HL-60/S4 treated with phorbol 12-myristate 13-acetate at 8.2 ng/mL for 4 days and 3 days (cell line): Measurements from ENCODE around the gene USP30.

Experiments used
- in situ Hi-C: fragments of 300-500 bp; cut with MboI; formaldehyde crosslinking; loops from 2 replicates; pipeline ENCODE4 v1.15.0; 2022; ENCODE audit warnings: low sequenced_read_pairs

USP30 gene

DNA sequence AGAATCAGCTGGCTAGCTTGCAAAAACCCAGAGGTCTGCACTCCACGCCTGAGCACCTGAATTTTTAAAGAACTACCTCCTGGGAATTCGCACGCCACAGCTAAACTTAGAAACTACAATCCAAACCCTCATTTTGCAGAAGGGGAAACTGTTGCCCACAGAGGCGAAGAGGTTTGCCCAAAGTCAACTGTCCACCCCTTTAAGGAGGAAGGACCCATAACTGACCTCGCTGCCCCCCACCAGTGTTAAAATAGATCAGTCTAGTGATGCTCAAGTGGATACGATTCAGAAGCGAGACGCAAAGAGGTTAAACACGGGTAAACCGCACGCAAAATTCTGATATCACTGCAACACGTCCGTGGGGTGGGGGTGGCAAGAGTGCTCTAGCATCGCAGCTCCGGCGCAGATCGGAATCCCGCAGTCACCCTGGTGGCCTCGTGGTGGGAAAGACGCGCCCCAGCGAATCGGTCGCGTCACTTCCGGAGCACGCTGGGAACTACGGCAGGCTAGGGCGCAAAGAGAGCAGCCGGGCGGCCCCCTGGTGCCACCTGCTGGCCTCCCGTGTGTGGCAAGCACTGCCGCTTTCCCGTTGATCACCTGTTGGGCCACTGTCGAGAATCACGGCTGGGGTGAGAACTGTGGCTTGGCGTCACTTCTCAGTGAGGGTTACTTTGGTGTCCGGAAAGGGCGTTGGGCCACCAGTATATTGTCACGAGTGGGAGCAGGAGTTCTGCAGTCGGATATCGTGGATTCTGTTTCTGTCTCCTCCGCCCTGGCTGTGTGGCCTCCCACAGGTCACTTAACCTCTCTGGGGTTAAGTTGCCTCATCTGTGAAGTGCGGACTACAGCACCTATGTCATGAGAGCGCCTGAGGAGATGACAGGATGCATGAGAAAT, 40.9 kb downstream of the USP30 start, which contains the start of gene ALKBH2:
ALKBH2 (minus strand) TSS at position 451 of the 897 bp plus-strand sequence. CDS start 686 bp downstream, outside the sequence.
- in situ Hi-C loops: loop anchor here (25.0 kb wide), 2 partner anchors 431 to 531 kb away; partner anchors contain the start of genes ISCU and SART3

DNA sequence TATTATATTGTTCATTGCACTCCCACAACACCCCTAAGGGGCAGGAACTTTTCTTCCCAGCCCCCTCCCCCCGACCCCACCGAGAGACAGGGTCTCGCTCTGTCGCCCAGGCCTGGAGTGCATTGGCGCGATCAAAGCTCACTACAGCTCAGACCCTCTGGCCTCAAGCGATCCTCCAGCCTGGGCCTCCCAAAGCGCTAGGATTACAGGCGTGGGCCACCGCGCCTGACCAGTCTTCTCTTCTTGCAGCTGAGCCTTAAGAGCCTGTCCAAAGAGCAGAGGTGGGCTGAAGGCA, 44.7 kb downstream of the USP30 start:
- in situ Hi-C loops: loop anchor here (25.0 kb wide), 2 partner anchors 435 to 535 kb away; partner anchors contain the start of genes ISCU and SART3

GRCh38 chr12:109097435-109098182, 45.2 kb downstream of the USP30 start, which contains the start of gene UNG:
TSS of gene UNG (plus strand) at chr12:109097597. CDS start at chr12:109097680, 83 bp downstream.
- in situ Hi-C loops: loop anchor here (25.0 kb wide), 2 partner anchors 435 to 535 kb away; partner anchors contain the start of genes ISCU and SART3

- in situ Hi-C loops: loop anchor here (25.0 kb wide), 2 partner anchors 436 to 536 kb away; partner anchors contain the start of genes ISCU and SART3
Observed at GRCh38 chr12:109098183-109098604, 45.8 kb downstream of the USP30 start.

DNA sequence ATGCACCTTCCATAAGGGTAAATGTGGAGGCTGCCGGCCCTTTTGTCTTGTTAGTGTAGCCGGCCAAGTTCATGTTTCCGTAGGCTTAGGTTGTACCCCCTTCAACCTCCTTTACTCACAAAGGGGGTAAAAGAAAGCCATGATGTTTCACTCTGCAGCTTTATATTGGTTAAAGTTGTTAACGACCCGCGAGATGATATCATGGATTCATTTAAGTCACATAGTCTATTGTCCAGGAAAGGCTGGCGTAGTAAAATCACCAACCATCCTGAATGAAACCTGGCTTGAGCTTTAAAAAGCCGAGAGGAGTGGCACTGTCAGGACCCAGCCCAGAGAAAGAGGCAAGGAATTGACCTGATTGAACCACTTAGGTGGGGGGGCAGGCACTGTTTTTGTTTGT, 46.3 kb downstream of the USP30 start:
- in situ Hi-C loops: loop anchor here (25.0 kb wide), 2 partner anchors 436 to 536 kb away; partner anchors contain the start of genes ISCU and SART3

- in situ Hi-C loops: loop anchor here (25.0 kb wide), 2 partner anchors 437 to 537 kb away; partner anchors contain the start of genes ISCU and SART3
Observed at GRCh38 chr12:109099431-109100020, 47.1 kb downstream of the USP30 start.

DNA sequence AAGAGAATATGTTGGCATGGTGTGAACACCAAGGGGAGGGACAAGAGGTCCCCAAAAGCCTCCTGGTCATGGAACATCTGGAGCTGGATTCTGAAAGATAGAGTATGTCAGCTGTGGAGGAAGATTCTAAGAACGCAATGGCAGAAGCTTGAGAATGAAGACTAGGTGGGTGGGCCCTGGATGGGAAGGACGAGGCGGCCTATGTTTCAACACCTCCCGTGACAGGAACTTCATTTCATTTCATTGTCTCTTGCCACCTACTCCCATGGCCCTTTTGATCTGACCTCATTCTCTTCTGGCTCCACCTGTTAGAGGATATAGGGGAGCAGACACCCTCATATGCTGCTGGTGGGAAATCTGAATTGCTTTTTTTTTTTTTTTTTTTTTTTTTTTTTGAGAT, 48.4 kb downstream of the USP30 start:
- in situ Hi-C loops: no loop called here

GRCh38 chr12:109102491-109102890, 50.1 kb downstream of the USP30 start:
- in situ Hi-C loops: no loop called here

- in situ Hi-C loops: no loop called here
Observed at GRCh38 chr12:109105176-109105575, 52.8 kb downstream of the USP30 start.

GRCh38 chr12:109109746-109110350, 57.5 kb downstream of the USP30 start:
- in situ Hi-C loops: no loop called here

- in situ Hi-C loops: no loop called here
Observed at GRCh38 chr12:109110988-109111495, 58.7 kb downstream of the USP30 start.

DNA sequence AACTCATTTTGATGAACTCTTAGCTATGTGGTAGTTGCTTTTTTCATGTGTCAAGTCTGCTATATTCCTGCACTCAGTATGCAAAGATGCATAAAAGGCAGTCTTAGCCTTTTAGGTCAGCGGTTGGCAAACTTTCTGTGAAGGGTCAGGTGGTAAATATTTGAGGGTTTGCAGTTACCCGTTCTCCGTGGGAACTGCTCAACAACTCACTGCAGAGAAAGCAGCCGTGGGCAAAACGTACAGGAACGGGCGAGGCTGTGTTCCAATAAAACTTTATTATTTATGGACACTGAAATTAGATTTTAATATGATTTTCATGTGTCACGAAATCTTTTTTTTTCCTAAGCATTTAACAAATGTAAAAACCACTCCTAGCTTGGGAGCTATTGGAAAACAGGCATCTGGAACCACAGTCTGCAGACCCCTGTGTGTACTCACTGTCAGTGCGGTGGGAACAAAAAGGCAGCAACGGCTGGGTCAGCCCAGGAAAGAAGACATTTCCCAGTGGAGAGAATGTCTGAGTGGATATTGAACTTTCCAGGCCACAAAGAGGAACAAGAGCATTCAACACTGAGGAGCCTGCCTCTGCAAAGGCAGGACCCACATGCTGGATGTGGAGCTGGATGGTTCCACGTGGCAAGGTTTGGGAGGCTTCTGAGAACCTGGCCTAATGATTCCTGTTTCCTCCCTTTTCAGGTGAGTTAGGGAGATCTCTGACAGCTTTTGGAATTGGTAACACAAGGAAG, 60.5 kb downstream of the USP30 start:
- in situ Hi-C loops: no loop called here

GRCh38 chr12:109113661-109114321, 61.4 kb downstream of the USP30 start:
- in situ Hi-C loops: no loop called here

DNA sequence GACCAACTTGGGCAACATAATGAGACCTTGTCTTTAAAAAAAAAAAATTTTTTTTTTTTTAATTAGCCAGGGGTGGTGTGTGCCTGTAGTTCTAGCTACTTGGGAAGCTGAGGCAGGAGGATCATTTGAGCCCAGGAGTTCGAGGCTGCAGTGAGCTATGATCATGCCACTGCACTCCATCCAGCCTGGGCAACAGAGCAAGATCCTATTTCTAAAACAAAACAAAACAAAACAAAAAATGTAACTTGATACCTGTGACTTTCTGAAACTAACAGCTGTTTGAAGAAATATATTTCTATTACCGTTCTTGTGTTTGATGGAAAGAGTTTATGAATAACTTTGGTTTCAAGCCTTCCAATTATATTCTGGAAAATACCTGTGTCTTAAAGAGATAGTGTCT, 62.3 kb downstream of the USP30 start:
- in situ Hi-C loops: no loop called here

DNA sequence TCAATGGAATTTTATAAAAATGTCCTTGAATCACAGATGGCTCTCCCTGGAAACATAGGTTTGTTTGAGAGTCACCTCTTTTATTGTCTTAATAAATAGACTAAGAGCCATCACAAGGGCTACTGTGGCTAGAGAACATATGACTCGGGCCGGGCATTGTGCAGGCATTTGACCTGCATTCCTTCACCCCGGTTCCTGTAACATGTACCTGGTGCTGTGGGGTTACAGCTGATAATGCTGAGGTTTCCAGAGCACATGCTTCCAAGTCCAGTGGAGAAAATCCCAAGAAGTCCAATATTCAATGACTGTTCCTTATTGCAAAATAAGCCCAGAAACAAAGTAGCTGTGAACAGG, 63.0 kb downstream of the USP30 start:
- in situ Hi-C loops: no loop called here

- in situ Hi-C loops: no loop called here
Observed at GRCh38 chr12:109115758-109116610, 63.6 kb downstream of the USP30 start, which contains the start of gene ACACB. TSS of gene ACACB (plus strand) at chr12:109116587. CDS start at chr12:109139406, 22,819 bp downstream.

- in situ Hi-C loops: no loop called here
Observed at GRCh38 chr12:109116611-109116949, 64.2 kb downstream of the USP30 start.

DNA sequence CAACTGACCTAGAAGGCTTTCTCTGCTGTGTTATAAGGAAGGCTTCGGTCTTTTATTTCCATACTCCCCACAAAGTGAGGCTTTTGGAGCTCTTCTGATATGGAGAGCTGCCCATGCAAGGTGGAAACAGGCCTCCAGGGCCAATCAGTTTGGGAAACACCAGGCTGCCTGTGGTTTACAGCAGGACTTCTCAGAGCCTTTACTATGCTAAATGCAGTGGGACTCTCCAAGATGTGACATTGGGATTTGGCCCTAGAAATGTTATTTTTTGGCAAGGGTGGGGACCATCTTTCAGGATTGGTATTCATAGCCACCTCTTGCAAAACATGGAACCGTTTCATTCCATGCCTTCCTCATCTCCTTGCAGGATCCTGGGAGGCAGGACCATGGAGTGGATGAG, 67.7 kb downstream of the USP30 start:
- in situ Hi-C loops: no loop called here
